Measurements from ENCODE around the gene TENT5A.

The TENT5A gene

GRCh38 chr6:81700414-81700813, 52.1 kb downstream of the TENT5A start:
- no peak for DNase-seq

- no peak for DNase-seq
Measured at GRCh38 chr6:81697559-81697958, 54.9 kb downstream of the TENT5A start.

GRCh38 chr6:81696524-81696923, 56.0 kb downstream of the TENT5A start:
- DNase-seq = no peak
